NT2/D1 (cell line): ENCODE results near the gene SCD5.

Source experiments
- SUZ12 ChIP-seq: IDR thresholded peaks from 2 replicates; pipeline ENCODE4 v1.6.1; 2011; ENCODE audit not compliant: insufficient read length, insufficient read depth; ENCODE audit errors: extremely low read depth
- YY1 ChIP-seq: IDR thresholded peaks from 2 replicates; pipeline ENCODE4 v1.6.1; 2011; ENCODE audit not compliant: insufficient read length, insufficient read depth

DNA sequence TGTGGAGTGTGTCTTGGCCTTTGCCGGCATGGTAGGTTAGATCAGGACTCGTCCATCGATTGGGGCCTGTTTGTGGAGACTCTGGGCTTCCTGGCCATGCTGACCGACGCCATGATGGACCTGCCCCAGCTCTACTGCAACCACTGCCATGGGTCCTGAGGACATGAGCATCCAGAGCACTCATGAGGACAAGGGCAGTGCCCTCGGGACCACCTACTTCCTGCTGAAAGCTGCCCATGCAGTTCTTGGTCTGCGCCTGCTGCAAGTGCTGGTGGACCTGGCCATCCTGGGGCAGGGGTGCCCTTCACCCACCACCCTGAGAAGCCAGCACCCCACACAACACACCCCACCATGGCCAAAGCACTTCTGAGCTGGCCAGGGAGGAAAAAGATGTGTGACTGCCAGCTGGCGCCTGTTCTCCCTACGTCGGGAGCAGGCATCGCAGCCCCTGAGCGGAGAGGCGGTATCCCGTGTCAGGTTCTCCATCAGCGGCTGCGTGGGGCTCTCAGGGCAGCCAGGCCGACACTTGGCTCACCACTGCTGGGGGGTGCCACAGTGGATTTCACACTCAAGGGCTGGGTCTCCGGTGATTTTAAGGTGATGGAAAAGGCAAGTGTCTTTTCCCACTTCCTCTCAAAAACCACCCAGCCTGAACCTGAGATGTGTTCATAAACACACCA, 106.4 kb downstream of the SCD5 start:
- TF ChIP-seq YY1 (no peak), SUZ12 (no peak)
